H1 (cell line): ENCODE measurements around the gene RP9.

Experiments used
- CEBPB ChIP-seq: IDR thresholded peaks from 2 replicates; pipeline ENCODE4 v1.6.1; 2012; ENCODE audit warnings: low read depth, low read length
- EGR1 ChIP-seq: IDR thresholded peaks from 2 replicates; pipeline ENCODE4 v1.6.1; 2011; ENCODE audit warnings: low read depth, low read length, borderline replicate concordance
- GABPA ChIP-seq: IDR thresholded peaks from 2 replicates; pipeline ENCODE4 v1.6.1; 2011; ENCODE audit warnings: mild to moderate bottlenecking, low read length, moderate library complexity, borderline replicate concordance; ENCODE audit not compliant: insufficient read depth
- TF ChIP-seq, protein P1 (sequence below), 3 experiments: IDR thresholded peaks; 1 replicate in 2 of 3; 2 replicates in 1 of 3; pipeline versions ENCODE4 v1.5.1 to v1.6.1; 2011; ENCODE audit warnings: low read length in 3 of 3, mild to moderate bottlenecking in 3 of 3, inconsistent platforms in 2 of 3, low read depth in 1 of 3, moderate library complexity in 1 of 3; ENCODE audit not compliant: insufficient read depth in 1 of 3; ENCODE audit errors: control extremely low read depth in 1 of 3

DNA sequence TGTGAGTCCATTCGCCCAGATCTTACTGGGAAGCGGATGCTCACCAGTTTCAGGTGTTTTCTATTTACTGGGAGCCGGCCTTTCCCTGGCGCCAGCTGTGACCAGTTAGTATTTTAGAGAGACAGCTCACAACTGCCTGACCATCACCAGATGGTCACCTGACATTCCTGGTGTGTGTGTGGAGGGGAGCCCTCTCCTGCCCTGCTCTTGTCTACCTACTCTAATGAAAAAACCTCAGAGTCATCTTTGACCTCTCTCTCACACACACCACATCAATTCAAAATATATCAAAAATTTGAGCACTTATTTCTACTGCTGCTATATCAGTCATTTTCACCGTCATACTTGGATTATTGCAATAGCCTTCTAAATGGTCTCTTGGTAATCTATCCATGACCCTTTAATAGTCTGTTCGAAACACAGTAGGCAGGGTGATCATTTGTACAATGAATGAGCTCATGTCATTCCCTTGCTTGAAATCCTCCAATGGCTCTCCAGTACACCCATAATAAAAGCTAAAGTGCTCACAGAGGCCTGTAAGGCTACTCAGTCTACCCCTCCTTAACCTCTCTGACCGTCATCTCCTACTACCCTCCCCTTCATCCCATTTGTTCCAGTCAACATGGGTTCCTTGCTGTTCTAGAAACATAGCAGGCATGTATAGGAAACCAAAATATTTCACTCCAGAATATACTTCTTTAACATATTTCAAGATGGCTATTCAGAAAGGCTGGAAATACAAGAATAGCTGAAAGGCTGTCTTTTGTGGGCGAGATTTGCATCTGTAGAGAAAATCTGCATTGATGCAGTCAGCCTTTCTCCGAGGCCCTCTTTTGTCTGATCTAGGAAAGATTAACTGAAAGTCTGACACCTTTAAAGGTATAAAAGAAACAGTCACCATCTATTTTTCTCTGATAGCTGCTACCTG lies 29.2 kb downstream of the RP9 start:
- TF ChIP-seq GABPA (no peak), EGR1 (no peak), CEBPB (no peak)
- TF ChIP-seq, protein P1, sequence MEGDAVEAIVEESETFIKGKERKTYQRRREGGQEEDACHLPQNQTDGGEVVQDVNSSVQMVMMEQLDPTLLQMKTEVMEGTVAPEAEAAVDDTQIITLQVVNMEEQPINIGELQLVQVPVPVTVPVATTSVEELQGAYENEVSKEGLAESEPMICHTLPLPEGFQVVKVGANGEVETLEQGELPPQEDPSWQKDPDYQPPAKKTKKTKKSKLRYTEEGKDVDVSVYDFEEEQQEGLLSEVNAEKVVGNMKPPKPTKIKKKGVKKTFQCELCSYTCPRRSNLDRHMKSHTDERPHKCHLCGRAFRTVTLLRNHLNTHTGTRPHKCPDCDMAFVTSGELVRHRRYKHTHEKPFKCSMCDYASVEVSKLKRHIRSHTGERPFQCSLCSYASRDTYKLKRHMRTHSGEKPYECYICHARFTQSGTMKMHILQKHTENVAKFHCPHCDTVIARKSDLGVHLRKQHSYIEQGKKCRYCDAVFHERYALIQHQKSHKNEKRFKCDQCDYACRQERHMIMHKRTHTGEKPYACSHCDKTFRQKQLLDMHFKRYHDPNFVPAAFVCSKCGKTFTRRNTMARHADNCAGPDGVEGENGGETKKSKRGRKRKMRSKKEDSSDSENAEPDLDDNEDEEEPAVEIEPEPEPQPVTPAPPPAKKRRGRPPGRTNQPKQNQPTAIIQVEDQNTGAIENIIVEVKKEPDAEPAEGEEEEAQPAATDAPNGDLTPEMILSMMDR (IDR thresholded peaks at IDR 0.05; ENCODE audit: control extremely low read depth in 1 of 3, insufficient read depth in 1 of 3, low read depth in 1 of 3, low read length in 3 of 3) = no peak
